GM10248 (cell line): ENCODE results near the gene WNK2.

Experiments used
- CTCF ChIA-PET: fragments of 300-600 bp; sonication (Branson Sonifier 250); formaldehyde crosslinking; extraction: SDS; loops from one replicate; lab custom pipeline; 2021; ENCODE audit warnings: antibody characterized with exemption; lab: Yijun Ruan, JAX
- POLR2A ChIA-PET: fragments of 350-650 bp; sonication (Branson Sonifier 250); formaldehyde crosslinking; extraction: SDS; loops from one replicate; lab custom pipeline; 2020; ENCODE audit warnings: antibody characterized with exemption; lab: Yijun Ruan, JAX
- DNase-seq: peaks from one replicate; pipeline ENCODE4 v3.0.0; 2012; ENCODE audit errors: extremely low spot score
- CTCF ChIP-seq: IDR thresholded peaks from 2 replicates; pipeline ENCODE4 v1.5.1; 2012; ENCODE audit warnings: mild to moderate bottlenecking, low read depth; ENCODE audit errors: extremely low read depth, missing control alignments, control extremely low read depth

The WNK2 gene

GRCh38 chr9:93223260-93224180 lies 39.6 kb downstream of the WNK2 start:
- CTCF ChIA-PET: interaction anchor here (0.5 to 2.0 kb wide), 3 partner anchors 9 to 72 kb away, joined by 3 to 5 read pairs (median 3); no protein-coding TSS in a partner anchor
- POLR2A ChIA-PET: no interaction called here
- DNase-seq: no peak
- no peak for TF ChIP-seq CTCF

DNA sequence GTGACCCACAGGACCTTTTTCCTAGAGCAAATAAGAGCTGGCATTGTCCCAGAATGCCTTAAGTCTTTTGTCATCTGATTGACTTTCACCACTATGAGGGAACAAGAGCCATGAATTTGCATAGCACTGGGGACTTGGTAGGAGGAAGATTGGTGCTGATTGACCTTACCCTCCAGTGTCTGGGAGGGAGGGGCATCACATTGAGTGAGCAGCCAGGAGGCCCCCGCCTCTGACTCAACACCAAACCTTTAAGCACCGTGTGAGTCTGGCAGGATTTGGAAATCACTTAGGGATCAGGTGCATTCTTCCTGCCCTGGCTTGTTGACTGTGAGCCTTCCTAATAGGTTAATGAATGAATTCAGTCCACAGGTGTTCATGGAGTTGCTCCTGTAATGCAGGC lies 40.7 kb downstream of the WNK2 start:
- POLR2A ChIA-PET: no interaction called here
- DNase-seq: no peak
- CTCF ChIA-PET: no interaction called here
- TF ChIP-seq CTCF: no peak

DNA sequence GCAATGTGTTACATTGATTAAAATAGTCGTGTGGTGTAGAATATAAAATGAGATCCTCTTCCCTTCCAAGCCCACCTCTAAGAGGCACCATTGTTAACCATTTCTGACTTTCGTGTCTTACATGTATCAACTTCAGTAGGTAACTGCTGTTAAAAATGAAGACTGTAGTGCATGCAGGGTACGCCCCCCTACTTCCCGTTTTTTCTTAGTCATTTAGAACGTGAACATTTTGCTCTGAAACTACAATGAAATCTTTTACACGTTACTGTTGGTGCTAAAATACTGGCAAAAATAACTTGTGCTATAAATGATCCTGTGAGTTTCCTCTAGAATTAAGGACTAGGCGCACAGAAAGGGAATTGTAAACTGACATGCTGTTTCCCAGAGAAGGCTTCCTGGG lies 41.5 kb downstream of the WNK2 start:
- ChIA-PET POLR2A (no interaction called here), CTCF (no interaction called here)
- TF ChIP-seq CTCF: no peak

DNA sequence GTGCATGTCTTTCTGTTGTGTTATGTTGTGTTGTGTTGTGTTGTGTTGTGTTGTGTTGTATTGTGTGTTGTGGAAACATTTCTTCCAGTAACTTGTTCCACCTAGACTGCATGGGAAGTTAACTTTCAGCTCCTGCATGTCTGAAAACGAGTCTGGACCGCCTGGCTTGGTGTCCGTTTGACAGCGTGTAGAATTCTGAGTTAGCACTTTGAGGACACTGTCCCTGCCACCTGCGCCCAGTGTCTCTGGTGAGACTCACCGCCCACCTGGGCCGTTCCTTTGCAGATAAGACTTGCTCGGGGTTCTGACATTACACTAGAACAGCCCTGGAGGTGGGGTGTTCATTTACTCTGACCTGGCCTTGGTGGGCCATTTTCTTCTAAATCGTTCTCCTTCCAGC lies 42.0 kb downstream of the WNK2 start:
- no peak for DNase-seq
- ChIA-PET CTCF (no interaction called here), POLR2A (no interaction called here)
- TF ChIP-seq CTCF: no peak

More for the DNA sequence above, 41.5 kb downstream of the WNK2 start:
- DNase-seq: no peak

- CTCF ChIA-PET: no interaction called here
- TF ChIP-seq CTCF: no peak
- POLR2A ChIA-PET: no interaction called here
- no peak for DNase-seq
These were observed 42.9 kb downstream of the WNK2 start for GRCh38 chr9:93226819-93227218.

DNA sequence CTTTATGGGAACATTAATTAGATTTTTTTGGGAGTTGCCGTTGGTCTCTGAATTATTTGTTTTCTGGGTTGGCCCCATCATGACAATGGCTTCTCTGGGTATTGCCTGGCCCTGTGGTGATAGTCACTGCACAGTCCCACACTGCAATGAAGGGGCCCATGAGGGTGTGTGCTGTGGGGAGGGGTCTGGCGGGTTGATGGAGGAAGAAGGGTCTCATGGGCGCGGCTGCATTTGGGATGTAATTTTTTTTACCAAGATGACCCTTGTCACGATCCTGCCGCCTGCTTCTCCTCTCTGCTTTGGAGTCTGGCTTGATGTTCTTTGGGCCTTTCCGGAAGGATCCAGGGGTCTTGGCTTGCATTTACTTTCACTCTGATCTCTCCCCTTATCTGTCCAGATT lies 44.1 kb downstream of the WNK2 start:
- POLR2A ChIA-PET: no interaction called here

More for the DNA sequence above, 44.1 kb downstream of the WNK2 start:
- CTCF ChIA-PET: no interaction called here
- DNase-seq: no peak
- TF ChIP-seq CTCF: no peak
